HepG2 (cell line): ENCODE measurements around the gene LDB3. TPM values are rescaled to one million over a fixed set of nuclear protein-coding genes. Genes with fewer than 3 reads are reported as not detected.
A peak's percentile ranks its signal among the peaks of the same experiment; 100 is the strongest.

ENCODE experiments used
- EEA1 ChIP-seq: sonication (generic); formaldehyde crosslinking; IDR thresholded peaks from 2 replicates; pipeline ENCODE4 v1.5.1; 2020; ENCODE audit warnings: mild to moderate bottlenecking, missing genetic modification reagents, borderline replicate concordance
- HNF4G ChIP-seq, 2 experiments: sonication (generic) in 1 of 2; formaldehyde crosslinking in 1 of 2; IDR thresholded peaks; 2 replicates each; pipeline versions ENCODE4 v1.4.0 to v1.6.1; 2011 to 2020; ENCODE audit warnings: borderline replicate concordance in 2 of 2, low read depth in 2 of 2, mild to moderate bottlenecking in 2 of 2, low read length in 1 of 2, missing genetic modification reagents in 1 of 2, moderate library complexity in 1 of 2
- HNRNPK ChIP-seq: fragments of 200-400 bp; formaldehyde crosslinking; IDR thresholded peaks from 2 replicates; pipeline ENCODE4 v1.6.1; 2018; ENCODE audit warnings: low read length, low read depth, moderate library complexity, mild to moderate bottlenecking; ENCODE audit not compliant: poor library complexity, severe bottlenecking
- KDM5B ChIP-seq: sonication (generic); formaldehyde crosslinking; IDR thresholded peaks from 2 replicates; pipeline ENCODE4 v1.4.0; 2020; ENCODE audit warnings: missing genetic modification reagents, mild to moderate bottlenecking, borderline replicate concordance
- SKI ChIP-seq: fragments of 450-650 bp; IDR thresholded peaks from one replicate; pipeline ENCODE4 v1.6.1; 2018; ENCODE audit warnings: mild to moderate bottlenecking; ENCODE audit not compliant: partially characterized antibody
- SOX6 ChIP-seq, 2 experiments: fragments of 450-650 bp in 1 of 2; sonication (generic) in 1 of 2; formaldehyde crosslinking in 1 of 2; IDR thresholded peaks; 2 replicates each; pipeline versions ENCODE4 v1.4.0 to v1.6.1; 2017 to 2020; ENCODE audit warnings: antibody characterized with exemption in 1 of 2, mild to moderate bottlenecking in 1 of 2, missing genetic modification reagents in 1 of 2
- TCF12 ChIP-seq, 2 experiments: fragments of 450-650 bp in 1 of 2; sonication (generic) in 1 of 2; formaldehyde crosslinking in 1 of 2; IDR thresholded peaks; 2 replicates each; pipeline versions ENCODE4 v1.6.1 to v1.8.0; 2017 to 2022; ENCODE audit warnings: antibody characterized with exemption in 1 of 2, mild to moderate bottlenecking in 1 of 2, missing genetic modification reagents in 1 of 2, moderate library complexity in 1 of 2
- TEAD3 ChIP-seq: optimal IDR thresholded peaks from 2 replicates; pipeline ENCODE3; 2016; ENCODE audit warnings: borderline replicate concordance
- ZMYM3 ChIP-seq: sonication (generic); formaldehyde crosslinking; IDR thresholded peaks from 2 replicates; pipeline ENCODE4 v1.5.1; 2020; ENCODE audit warnings: mild to moderate bottlenecking, missing genetic modification reagents
- ZNF235 ChIP-seq: sonication (generic); formaldehyde crosslinking; IDR thresholded peaks from 2 replicates; pipeline ENCODE4 v1.8.1; 2023; ENCODE audit warnings: mild to moderate bottlenecking, missing genetic modification reagents, borderline replicate concordance
- ZNF280D ChIP-seq: sonication (generic); formaldehyde crosslinking; IDR thresholded peaks from 2 replicates; pipeline ENCODE4 v1.5.1; 2020; ENCODE audit warnings: mild to moderate bottlenecking, missing genetic modification reagents
- ZNF431 ChIP-seq: sonication (generic); formaldehyde crosslinking; IDR thresholded peaks from 2 replicates; pipeline ENCODE4 v1.9.0; 2022; ENCODE audit warnings: missing genetic modification reagents, low read depth, mild to moderate bottlenecking, borderline replicate concordance
- ZNF672 ChIP-seq: sonication (generic); formaldehyde crosslinking; IDR thresholded peaks from 2 replicates; pipeline ENCODE4 v1.8.1; 2022; ENCODE audit warnings: missing genetic modification reagents
- ZNF703 ChIP-seq: sonication (generic); formaldehyde crosslinking; IDR thresholded peaks from 2 replicates; pipeline ENCODE4 v1.5.1; 2020; ENCODE audit warnings: missing genetic modification reagents, mild to moderate bottlenecking, moderate library complexity, borderline replicate concordance
- polyA plus RNA-seq, 8 experiments: library from polyadenylated mRNA; depleted of rRNA in 3 of 8; stranded (reverse) in 7 of 8; unstranded in 1 of 8; fragments of >200 nt; fragmentation: Illumina TruSeq in 4 of 8; extraction: Trizol in 4 of 8; gene quantifications; 2 replicates each; pipeline versions ENCODE4 v1.2.1 to v1.2.3, GENCODE V29; 2011 to 2016; ENCODE audit warnings: low read depth in 4 of 8, missing spikeins in 1 of 8, mixed read lengths in 1 of 8; ENCODE audit not compliant: insufficient read depth in 1 of 8
- total RNA-seq, 5 experiments: library from RNA; depleted of rRNA; stranded (reverse); fragments of >200 nt; fragmentation: Illumina TruSeq; extraction: Trizol; gene quantifications; 2 replicates each; pipeline ENCODE4 v1.2.3, GENCODE V29; 2016; ENCODE audit warnings: low read depth in 1 of 5
- TF ChIP-seq, protein P1 (sequence below): sonication (generic); formaldehyde crosslinking; IDR thresholded peaks from 2 replicates; pipeline ENCODE4 v1.5.1; 2020; ENCODE audit warnings: mild to moderate bottlenecking, missing genetic modification reagents, moderate library complexity
- TF ChIP-seq, protein P2 (sequence below): sonication (generic); formaldehyde crosslinking; IDR thresholded peaks from 2 replicates; pipeline ENCODE4 v1.4.0; 2020; ENCODE audit warnings: missing genetic modification reagents

Gene LDB3
- total and polyA plus RNA-seq, 2 of the 13 experiments (the other 11 are each of a cell fraction or from before 2014, with no cell fraction given): not detected

- peak; percentile 92 for TF ChIP-seq ZNF235 (CRISPR knock-in tag)
- peak; percentile 40; the same call in 1 of the 2 replicates for TF ChIP-seq ZNF280D (CRISPR knock-in tag)
- no peak for TF ChIP-seq HNF4G (IDR thresholded peaks at IDR 0.05; ENCODE audit: borderline replicate concordance, low read depth, low read length)
- TF ChIP-seq HNF4G (CRISPR knock-in tag; IDR thresholded peaks at IDR 0.05; ENCODE audit: borderline replicate concordance, low read depth): 0 out of 2 replicates have a peak, but pooled peaks have one; percentile 28
- TF ChIP-seq TEAD3 (CRISPR knock-in tag): no peak
- TF ChIP-seq, protein P1, sequence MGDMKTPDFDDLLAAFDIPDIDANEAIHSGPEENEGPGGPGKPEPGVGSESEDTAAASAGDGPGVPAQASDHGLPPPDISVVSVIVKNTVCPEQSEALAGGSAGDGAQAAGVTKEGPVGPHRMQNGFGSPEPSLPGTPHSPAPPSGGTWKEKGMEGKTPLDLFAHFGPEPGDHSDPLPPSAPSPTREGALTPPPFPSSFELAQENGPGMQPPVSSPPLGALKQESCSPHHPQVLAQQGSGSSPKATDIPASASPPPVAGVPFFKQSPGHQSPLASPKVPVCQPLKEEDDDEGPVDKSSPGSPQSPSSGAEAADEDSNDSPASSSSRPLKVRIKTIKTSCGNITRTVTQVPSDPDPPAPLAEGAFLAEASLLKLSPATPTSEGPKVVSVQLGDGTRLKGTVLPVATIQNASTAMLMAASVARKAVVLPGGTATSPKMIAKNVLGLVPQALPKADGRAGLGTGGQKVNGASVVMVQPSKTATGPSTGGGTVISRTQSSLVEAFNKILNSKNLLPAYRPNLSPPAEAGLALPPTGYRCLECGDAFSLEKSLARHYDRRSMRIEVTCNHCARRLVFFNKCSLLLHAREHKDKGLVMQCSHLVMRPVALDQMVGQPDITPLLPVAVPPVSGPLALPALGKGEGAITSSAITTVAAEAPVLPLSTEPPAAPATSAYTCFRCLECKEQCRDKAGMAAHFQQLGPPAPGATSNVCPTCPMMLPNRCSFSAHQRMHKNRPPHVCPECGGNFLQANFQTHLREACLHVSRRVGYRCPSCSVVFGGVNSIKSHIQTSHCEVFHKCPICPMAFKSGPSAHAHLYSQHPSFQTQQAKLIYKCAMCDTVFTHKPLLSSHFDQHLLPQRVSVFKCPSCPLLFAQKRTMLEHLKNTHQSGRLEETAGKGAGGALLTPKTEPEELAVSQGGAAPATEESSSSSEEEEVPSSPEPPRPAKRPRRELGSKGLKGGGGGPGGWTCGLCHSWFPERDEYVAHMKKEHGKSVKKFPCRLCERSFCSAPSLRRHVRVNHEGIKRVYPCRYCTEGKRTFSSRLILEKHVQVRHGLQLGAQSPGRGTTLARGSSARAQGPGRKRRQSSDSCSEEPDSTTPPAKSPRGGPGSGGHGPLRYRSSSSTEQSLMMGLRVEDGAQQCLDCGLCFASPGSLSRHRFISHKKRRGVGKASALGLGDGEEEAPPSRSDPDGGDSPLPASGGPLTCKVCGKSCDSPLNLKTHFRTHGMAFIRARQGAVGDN (CRISPR knock-in tag): peak; percentile 89
- no peak for TF ChIP-seq ZNF703 (CRISPR knock-in tag)
- TF ChIP-seq SOX6 (IDR thresholded peaks at IDR 0.05): no peak
- peak; percentile 42 for TF ChIP-seq SOX6 (CRISPR knock-in tag; IDR thresholded peaks at IDR 0.05)
- TF ChIP-seq ZNF431 (CRISPR knock-in tag): peak; percentile 82; the same call in 1 of the 2 replicates
- TF ChIP-seq KDM5B: peak; percentile 83
- TF ChIP-seq ZMYM3 (CRISPR knock-in tag): 0 out of 2 replicates have a peak, but pooled peaks have one; percentile 23
- no peak for TF ChIP-seq EEA1 (CRISPR knock-in tag)
- no peak for TF ChIP-seq TCF12 (IDR thresholded peaks at IDR 0.05)
- TF ChIP-seq TCF12 (CRISPR knock-in tag; IDR thresholded peaks at IDR 0.05): peak; percentile 72; the same call in 1 of the 2 replicates
- peak; percentile 71 for TF ChIP-seq HNRNPK
- peak; percentile 91 for TF ChIP-seq SKI
- TF ChIP-seq, protein P2, sequence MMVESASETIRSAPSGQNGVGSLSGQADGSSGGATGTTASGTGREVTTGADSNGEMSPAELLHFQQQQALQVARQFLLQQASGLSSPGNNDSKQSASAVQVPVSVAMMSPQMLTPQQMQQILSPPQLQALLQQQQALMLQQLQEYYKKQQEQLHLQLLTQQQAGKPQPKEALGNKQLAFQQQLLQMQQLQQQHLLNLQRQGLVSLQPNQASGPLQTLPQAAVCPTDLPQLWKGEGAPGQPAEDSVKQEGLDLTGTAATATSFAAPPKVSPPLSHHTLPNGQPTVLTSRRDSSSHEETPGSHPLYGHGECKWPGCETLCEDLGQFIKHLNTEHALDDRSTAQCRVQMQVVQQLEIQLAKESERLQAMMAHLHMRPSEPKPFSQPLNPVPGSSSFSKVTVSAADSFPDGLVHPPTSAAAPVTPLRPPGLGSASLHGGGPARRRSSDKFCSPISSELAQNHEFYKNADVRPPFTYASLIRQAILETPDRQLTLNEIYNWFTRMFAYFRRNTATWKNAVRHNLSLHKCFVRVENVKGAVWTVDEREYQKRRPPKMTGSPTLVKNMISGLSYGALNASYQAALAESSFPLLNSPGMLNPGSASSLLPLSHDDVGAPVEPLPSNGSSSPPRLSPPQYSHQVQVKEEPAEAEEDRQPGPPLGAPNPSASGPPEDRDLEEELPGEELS (CRISPR knock-in tag): peak; percentile 44; the same call in 1 of the 2 replicates
- no peak for TF ChIP-seq ZNF672 (CRISPR knock-in tag)
Observed at GRCh38 chr10:86710987-86711512, 42.7 kb downstream of the LDB3 start (continued).
